Measurements from ENCODE around the gene ACTN4. TPM values are rescaled to one million over a fixed set of nuclear protein-coding genes. Genes with fewer than 3 reads are reported as not detected.

The ACTN4 gene
- total RNA-seq, 2 donors from 2014 or later: 661 to 878 TPM

DNA sequence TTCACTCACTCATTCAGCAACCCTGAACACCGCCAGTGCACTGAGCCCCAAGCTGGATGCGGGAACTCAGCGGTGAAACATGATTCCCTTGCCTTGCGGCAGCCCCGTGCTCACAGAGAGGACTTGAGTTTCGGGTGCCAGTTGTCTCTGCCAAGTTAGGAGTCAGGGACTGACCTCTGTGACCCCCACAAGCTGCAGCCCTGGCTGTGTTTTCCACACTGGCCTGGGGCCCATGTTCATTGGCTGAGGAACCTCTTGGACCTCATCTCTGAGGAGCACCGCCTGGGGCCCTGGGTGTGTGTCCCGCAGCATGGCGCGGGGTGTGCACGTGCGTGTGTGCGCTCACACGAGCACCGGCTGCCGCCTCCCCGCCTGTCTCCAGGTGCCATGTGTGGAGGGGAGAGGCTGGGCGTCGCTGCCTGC lies 65.8 kb downstream of the ACTN4 start:
- intact Hi-C loops (cut with DNase I): loop anchor here in 1 of 2 donors (5.0 kb wide), 1 partner anchor 61 kb away; no protein-coding TSS in a partner anchor
- DNase-seq (ENCODE audit: low spot score): peak; percentile 89

DNA sequence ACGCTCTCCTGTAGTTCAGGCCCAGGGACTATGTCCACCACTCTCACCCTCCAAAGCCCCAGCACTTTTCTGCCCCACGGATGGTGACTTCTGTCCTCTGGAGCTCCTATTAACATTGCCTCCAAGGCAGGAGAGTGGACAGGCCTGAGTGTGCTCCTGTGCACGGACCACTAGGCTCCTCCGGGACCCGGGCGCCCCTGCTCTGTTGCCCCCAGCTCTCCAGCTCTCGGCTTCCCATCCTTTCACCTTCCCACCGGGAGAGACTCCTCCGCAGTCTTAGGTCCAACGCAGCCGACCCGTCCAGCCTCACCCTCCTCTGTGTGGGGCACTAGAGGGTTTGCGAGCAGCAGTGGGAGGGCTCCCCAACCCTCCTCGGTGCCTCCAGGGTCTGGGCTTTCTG lies 66.4 kb downstream of the ACTN4 start:
- intact Hi-C loops (cut with DNase I): loop anchor here in 1 of 2 donors (5.0 kb wide), 1 partner anchor 62 kb away; no protein-coding TSS in a partner anchor
- DNase-seq (ENCODE audit: low spot score): no peak

DNA sequence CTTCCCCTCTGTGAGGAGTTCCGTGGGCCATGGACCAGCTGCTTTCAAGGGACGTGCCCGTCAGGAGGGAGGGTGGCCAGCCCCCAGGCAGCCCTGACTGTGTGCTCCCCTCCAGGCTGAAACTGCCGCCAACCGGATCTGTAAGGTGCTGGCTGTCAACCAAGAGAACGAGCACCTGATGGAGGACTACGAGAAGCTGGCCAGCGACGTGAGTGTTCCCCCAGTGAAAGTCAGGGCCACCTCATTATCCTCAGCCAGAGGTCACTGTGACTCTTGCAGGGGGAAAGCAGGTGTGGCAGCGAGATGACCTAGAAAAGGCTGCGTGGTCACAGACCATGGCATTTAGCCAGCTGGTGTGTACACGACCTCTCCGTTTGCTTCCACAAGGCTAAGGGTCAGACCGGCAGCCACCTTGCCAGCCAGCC lies 66.9 kb downstream of the ACTN4 start:
- intact Hi-C loops (cut with DNase I): loop anchor here in 1 of 2 donors (5.0 kb wide), 1 partner anchor 62 kb away; no protein-coding TSS in a partner anchor
- DNase-seq (ENCODE audit: low spot score): no peak

DNA sequence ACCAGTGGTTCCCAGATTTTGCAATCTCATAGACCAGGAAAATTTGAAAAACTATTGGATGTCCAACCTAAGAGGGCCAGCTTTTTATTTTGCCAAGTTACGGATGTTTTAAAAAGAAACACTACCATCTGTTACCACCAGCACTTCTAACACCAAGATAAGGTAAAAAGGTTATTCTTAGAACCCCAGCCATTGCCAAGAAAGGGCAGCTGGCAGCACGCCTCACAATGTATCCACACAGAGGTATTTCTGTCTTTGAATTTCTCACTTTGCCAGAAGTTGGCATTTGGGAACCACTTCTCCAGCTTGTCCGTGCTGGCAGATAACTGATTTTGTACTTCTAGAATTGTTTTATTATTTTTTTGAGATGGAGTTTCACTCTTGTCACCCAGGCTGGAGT lies 68.1 kb downstream of the ACTN4 start:
- intact Hi-C loops (cut with DNase I): no loop called here

DNA sequence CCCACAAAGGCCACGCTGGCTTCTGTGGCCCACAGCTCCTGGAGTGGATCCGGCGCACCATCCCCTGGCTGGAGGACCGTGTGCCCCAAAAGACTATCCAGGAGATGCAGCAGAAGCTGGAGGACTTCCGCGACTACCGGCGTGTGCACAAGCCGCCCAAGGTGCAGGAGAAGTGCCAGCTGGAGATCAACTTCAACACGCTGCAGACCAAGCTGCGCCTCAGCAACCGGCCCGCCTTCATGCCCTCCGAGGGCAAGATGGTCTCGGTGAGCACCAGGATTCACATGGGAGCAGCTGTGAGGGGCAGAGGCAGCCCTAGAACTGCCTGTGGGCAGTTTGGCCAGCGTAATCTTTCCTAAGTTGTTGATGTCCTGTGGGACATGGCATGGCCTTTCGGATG lies 69.6 kb downstream of the ACTN4 start:
- no peak for DNase-seq (ENCODE audit: low spot score)
- intact Hi-C loops (cut with DNase I): no loop called here

More for the DNA sequence above, 68.1 kb downstream of the ACTN4 start:
- no peak for DNase-seq (ENCODE audit: low spot score)

DNA sequence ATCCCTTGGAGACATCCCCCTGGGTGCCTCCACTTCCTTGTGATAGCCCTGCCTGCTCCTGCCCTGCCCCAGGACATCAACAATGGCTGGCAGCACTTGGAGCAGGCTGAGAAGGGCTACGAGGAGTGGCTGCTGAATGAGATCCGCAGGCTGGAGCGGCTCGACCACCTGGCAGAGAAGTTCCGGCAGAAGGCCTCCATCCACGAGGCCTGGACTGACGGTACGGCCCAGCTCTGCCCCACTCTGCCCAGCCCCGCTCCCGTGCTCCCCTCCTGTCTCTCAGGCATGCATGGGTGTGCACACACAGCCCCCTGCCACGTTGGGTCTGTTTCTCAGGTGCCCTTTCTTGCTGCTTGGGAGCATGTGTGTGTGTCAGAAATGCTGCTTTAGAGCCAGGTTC lies 70.4 kb downstream of the ACTN4 start:
- DNase-seq (ENCODE audit: low spot score): no peak
- intact Hi-C loops (cut with DNase I): no loop called here

DNA sequence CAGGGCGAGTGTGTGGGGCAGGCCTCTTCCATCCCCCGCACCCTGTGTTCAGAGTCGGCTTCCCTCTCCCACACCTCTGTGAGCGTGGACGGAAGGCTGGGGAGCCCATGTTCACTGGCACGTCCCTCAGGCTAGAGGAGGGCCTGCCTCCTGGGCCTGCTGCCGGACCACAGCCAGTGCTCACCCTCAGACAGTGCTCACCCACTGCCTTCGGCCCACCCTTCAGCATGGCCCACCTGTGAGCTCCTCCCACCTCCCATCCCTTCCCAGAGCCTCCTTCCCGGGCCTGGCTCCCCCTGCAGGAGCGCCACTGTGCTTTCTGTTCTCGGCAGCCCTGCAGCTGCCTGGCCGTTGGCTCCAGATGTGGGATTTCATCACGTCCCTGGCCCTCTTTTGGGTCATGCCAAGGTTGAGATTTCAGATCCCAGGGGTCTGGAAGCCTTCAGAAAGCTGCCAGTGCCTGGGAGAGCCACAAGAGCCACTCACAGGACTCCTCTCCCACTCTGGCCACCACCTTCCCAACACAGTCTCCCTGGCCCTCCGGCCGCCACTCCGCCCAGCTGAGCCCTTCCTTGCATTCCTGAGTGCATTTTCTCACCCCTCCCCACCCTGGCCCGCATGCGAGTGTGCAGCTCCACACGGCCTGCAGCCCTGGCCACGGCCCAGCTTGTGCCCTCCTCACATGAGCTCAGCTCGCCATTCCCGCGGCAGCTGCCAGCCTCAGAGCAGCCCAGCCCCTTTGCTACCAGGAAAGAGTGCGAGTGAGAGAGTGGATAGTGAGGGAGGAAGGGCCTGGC lies 71.5 kb downstream of the ACTN4 start:
- DNase-seq (ENCODE audit: low spot score): no peak
- intact Hi-C loops (cut with DNase I): no loop called here

DNA sequence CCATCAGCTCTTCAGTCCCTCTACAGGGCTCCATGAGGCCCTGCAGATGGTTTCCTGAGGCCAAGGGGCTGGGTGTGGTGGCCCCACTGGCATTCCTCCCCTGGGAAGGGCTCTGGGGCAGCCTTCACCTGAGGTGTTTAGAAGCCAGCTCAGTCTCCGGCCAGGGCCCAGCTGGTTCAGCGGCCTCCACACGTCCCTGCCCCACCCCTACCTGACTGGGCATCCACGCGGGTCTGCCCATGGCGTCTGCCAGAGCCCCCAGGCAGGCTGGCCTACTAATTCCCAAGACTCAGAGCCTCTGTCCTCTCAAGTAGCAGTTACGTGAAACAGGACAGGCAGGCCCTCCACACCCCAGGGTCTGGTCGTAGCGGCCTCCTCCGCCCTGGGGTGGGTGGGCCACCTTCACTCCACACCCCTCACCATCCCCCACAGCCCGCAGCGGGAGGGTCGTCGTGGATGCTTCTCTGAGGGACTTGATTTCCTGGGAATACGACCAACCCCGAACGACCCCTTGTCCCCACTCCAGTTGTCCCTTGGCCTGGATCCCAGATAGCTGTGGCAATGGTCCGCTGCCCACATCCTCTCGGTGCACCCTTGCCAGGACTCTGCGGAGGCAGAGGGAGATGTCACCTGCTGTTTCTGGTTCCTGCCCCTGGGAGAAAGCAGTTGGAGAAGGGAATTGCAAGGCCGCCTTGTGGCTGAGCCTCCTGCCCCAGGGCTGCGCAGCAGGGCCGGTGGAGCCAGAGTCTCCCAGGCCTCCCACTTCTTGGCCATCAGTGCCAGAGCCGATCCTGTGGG lies 72.5 kb downstream of the ACTN4 start:
- DNase-seq (ENCODE audit: low spot score): no peak
- intact Hi-C loops (cut with DNase I): no loop called here

DNA sequence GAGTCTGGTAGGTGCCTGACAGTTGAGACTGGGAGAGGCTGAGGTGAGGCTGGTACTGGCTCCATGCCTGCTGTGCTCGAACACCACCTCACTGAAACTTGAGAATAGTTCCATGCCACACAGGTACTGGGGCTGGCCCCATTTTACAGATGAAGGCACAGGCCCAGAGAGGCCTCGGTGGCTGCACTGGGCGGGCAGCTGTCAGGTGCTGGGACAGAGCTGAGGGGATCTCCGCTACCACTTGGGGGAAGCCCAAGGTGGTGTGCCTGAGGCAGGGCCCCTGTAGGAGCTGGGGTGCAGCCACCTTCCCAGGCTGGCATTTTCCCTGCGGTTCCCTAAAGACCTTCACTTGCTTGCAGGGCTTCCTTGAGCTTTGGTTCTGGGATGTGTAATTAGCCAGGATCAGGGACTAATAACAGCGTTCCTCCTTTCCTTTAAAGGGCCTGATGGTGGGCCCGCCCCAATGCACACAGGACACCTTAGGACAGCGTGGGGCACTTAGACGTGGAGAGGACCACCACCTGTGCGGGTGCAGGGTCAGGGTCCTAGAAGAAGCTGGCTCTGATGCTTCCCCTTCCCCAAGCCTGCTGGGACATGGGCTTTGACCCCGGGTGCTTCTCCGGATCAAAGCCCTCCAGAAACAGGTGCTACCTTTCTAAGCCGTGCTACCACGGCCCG lies 73.2 kb downstream of the ACTN4 start:
- DNase-seq (ENCODE audit: low spot score): no peak
- intact Hi-C loops (cut with DNase I): no loop called here

DNA sequence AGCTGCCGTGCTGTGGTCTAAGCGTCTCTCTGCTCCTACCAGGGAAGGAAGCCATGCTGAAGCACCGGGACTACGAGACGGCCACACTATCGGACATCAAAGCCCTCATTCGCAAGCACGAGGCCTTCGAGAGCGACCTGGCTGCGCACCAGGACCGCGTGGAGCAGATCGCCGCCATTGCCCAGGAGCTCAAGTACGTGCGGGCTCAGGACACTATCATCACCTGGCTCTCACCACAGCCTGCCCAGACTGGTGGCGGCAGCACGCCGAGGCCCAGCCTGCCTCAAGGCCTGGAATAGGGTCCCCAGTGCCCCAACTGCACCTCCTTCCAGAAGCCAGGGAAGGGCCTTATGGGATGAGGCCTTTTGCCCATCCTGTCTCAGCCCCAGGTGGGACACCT lies 74.0 kb downstream of the ACTN4 start:
- no peak for DNase-seq (ENCODE audit: low spot score)
- intact Hi-C loops (cut with DNase I): no loop called here

DNA sequence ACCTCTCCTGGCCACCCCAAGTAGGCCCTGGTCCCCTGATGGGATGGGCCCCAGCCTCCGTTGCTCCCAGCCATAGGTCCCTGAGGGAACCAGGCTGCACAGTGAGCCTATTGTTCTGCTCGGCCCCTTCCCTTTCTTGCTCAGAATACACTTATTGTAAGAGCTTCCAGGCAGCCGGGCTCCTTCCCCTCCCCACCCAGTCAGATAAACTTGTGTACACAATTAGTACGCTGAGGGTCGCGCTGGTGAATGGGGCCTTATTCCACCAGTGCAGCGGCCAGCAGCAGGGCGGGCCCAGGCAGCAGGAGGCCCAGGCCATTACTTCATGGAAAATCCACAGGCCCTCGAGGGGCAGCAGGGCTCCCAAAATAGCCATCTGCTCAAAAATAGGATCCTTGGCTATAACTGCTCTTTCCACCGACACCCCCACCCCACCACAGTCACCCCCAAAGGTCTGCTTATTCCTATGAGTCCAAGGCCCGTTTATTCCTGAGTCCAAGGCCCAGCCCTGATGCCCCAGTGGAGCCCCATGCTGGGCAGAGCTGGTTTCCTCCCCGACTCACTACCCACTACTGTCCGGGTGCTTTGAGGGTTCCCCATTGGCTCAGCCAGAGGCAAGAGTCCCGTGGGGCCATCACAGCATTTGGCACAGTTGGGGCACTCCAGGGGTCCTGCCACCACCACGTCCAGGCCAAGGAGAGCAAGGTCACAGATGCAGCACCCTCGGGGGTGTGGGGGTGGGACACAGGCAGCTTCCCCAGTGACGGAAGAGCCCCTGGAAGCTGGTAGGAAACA lies 74.7 kb downstream of the ACTN4 start:
- intact Hi-C loops (cut with DNase I): no loop called here
- no peak for DNase-seq (ENCODE audit: low spot score)

DNA sequence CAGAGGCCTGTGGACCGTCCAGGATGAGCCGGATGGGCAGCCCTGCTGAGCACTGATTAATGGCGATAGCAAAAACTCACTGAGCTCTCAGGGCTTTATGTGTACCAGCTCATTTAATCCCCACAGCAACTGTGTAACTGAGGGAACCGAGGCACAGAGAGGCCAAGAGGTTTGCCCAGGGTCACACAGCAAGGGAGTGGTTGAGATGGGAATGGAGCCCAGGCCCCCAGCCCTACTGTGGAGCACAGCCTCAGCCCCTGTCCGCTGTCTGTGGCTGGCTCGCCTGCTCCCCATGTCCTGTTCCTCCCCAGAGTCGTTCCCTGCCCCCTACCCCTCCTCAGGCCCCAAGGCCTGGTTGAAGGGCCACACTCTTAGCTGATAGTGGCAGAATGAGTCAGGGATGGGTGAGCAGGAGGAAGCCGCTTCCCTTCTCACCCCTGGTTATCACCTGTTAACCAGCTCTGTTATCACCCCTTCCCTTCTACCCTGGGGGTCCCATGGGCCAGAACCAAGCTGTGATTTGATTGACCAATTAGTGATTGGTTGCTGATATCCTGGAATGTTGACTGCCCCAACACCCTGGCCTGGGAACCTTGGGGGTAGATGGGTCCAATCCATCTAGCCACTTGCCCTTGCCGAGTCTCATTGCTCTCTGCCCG lies 75.6 kb downstream of the ACTN4 start:
- DNase-seq (ENCODE audit: low spot score): no peak
- intact Hi-C loops (cut with DNase I): no loop called here

DNA sequence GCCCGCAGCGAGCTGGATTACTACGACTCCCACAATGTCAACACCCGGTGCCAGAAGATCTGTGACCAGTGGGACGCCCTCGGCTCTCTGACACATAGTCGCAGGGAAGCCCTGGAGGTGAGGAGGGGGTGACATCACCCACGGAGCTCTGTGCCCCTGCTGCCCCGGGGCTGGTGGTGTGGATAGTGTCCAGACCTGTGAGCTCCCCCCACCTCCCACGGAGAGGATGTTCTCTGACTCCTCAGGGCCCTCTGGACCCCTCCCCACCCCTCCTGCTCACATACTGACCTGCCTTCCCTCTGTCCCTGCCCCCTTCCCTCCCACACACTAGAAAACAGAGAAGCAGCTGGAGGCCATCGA lies 76.1 kb downstream of the ACTN4 start:
- intact Hi-C loops (cut with DNase I): no loop called here
- no peak for DNase-seq (ENCODE audit: low spot score)

DNA sequence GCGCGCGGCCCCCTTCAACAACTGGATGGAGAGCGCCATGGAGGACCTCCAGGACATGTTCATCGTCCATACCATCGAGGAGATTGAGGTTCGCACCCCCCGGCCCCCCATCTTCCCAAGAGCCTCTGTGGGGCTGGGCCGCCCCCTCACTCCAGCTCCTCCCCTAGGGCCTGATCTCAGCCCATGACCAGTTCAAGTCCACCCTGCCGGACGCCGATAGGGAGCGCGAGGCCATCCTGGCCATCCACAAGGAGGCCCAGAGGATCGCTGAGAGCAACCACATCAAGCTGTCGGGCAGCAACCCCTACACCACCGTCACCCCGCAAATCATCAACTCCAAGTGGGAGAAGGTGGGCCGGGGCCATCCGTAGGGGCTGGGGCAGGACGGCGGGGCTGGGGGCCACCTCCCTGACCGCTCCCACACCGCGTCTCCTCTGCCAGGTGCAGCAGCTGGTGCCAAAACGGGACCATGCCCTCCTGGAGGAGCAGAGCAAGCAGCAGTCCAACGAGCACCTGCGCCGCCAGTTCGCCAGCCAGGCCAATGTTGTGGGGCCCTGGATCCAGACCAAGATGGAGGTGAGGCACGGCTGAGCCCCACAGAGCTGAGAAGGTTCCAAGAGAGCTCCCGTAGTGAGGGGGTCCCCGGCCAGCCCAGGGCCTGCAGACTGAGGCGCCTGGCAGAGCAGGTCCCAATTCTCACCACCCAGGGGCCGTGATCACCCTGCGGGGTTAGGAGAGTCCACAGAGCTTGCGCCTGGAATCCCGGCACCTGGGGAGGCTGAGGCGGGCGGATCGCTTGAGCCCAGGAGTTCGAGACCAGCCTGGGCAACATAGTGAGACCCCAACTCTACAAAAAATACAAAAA lies 76.8 kb downstream of the ACTN4 start:
- intact Hi-C loops (cut with DNase I): no loop called here
- DNase-seq (ENCODE audit: low spot score): no peak

DNA sequence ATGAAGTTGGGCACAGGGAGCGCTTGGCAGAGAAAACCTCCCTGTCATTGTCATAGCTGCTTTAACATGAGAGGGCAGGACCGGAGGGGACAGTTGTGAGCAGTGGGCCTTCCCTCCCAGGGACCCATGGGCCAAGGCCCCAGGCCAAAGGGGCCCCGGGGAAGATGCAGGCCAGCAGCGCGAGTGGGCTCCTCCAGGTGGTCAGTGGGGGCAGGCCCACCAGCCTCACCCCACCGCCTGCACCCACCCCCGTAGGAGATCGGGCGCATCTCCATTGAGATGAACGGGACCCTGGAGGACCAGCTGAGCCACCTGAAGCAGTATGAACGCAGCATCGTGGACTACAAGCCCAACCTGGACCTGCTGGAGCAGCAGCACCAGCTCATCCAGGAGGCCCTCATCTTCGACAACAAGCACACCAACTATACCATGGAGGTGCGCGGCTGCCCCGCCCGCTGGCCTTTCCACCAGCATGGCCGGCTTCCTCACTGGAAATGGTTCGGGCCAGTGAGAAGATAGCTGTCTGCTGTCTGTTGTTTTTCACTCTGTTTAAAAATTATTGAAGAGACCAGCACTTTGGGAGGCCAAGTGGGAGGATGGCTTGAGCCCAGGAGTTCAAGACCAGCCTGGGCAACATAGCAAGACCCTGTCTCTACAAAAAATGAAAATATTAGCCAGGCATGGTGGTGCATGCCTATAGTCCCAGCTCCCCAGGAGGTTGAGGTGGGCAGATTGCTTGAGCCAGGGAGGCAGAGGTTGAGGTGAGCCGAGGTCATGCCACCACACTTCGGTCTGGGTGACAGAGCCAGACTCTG lies 78.2 kb downstream of the ACTN4 start:
- intact Hi-C loops (cut with DNase I): no loop called here

DNA sequence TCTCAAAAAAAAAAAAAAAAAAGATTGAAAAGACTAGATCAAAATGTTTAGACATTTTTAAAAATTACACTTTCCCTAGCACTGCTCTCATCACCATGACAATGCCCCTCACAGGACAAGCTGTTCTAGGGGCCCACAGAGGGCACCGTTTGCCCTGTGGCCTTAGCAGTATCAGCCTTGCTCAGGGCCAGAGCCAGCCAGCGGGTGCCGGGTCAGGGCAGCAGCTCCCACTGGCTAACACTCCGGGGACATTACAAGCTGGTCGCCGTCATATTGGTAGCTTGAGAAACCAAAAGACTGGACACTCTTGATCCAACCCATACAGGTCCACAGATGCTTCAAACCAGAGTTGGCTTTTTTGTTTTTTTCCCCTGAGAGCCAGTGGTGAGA lies 78.8 kb downstream of the ACTN4 start:
- DNase-seq (ENCODE audit: low spot score): no peak
- intact Hi-C loops (cut with DNase I): no loop called here

More for the DNA sequence above, 78.2 kb downstream of the ACTN4 start:
- no peak for DNase-seq (ENCODE audit: low spot score)

DNA sequence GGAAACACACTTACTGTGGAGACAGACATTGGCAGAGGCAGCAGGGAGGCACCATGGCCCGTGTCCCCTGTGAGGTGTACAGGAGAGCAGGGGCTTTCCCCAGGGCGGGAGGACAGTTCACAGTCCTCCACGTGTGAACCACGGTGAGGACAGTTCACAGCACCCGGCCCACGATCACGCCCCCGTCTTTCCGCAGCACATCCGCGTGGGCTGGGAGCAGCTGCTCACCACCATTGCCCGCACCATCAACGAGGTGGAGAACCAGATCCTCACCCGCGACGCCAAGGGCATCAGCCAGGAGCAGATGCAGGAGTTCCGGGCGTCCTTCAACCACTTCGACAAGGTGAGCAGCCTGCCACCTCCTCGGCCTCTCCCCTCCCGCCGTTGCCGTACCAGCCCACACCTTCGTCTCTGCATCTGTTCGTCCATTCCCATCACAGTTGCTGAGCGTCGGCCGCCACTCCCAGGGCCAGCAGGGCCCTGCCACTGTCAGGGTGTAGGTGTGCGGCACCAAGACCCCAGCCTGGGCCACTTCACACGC lies 79.4 kb downstream of the ACTN4 start:
- intact Hi-C loops (cut with DNase I): no loop called here
- DNase-seq (ENCODE audit: low spot score): no peak
